ENCODE data around the gene PPM1H. TPM values are rescaled to one million over a fixed set of nuclear protein-coding genes. Genes with fewer than 3 reads are reported as not detected.
A peak's percentile ranks its signal among the peaks of the same experiment; 100 is the strongest.

The PPM1H gene
- total RNA-seq, 2 donors from 2014 or later: 27.0 to 46.9 TPM

- WGBS: 70% methylated on average over 6 of the region's 6 CpGs
- intact Hi-C loops (cut with DNase I): no loop called here
- H3K4me1 ChIP-seq (replicated peaks): no peaks in the 10 kb centered on the region
Observed at GRCh38 chr12:62915204-62915529, 19.8 kb downstream of the PPM1H start.

GRCh38 chr12:62914443-62915203 lies 20.3 kb downstream of the PPM1H start:
- Histone ChIP-seq H3K36me3 (no peaks in the 10 kb centered on the region), H3K27ac (peak overlapping the region in 1 of 2 donors; percentile 52), H3K4me3 (no peak overlapping the region), H3K4me1 (replicated peaks) (no peaks in the 10 kb centered on the region), H3K27me3 (replicated peaks; ENCODE audit: insufficient read depth) (no peaks in the 10 kb centered on the region), H3K9me3 (no peaks in the 10 kb centered on the region)
- no peak for DNase-seq (ENCODE audit: low spot score)
- intact Hi-C loops (cut with DNase I): no loop called here
- no peak for TF ChIP-seq POLR2AphosphoS5 (IDR thresholded peaks at IDR 0.05)
- no peak for TF ChIP-seq CTCF (IDR thresholded peaks at IDR 0.05)
- no peak for TF ChIP-seq POLR2A (IDR thresholded peaks at IDR 0.05)
- WGBS: 76% methylated on average over 7 of the region's 7 CpGs

More at GRCh38 chr12:62915204-62915529, 19.8 kb downstream of the PPM1H start:
- no peak overlapping the region for H3K4me3 ChIP-seq
- no peak for DNase-seq (ENCODE audit: low spot score)
- no peaks in the 10 kb centered on the region for H3K9me3 ChIP-seq
- no peaks in the 10 kb centered on the region for H3K36me3 ChIP-seq
- TF ChIP-seq POLR2A (IDR thresholded peaks at IDR 0.05) (no peak), CTCF (IDR thresholded peaks at IDR 0.05) (no peak), POLR2AphosphoS5 (IDR thresholded peaks at IDR 0.05) (no peak)
- H3K27ac ChIP-seq: peak overlapping the region in 1 of 2 donors; percentile 10
- no peaks in the 10 kb centered on the region for H3K27me3 ChIP-seq (replicated peaks; ENCODE audit: insufficient read depth)

DNA sequence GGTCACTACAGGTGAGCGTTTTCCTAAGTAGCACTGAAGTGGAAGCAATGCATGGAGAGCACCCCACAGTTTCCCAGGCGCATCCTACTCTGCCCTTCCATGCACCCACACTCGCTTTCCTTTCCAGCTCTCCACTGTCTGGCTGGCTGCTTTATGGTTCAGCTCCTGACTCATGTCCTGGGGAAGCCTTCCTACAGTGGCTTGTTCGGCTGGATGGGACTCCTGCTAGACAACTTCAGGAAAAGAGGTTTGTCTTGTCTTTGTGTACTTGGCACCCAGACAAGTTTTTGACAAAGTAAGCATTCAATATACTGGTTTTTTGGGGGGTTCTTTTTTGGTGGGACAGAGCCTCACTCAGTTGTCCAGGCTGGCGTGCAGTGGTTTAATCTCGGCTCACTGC lies 21.6 kb downstream of the PPM1H start:
- no peak overlapping the region for H3K4me3 ChIP-seq
- H3K27ac ChIP-seq: peak overlapping the region in 1 of 2 donors; percentile 70
- no peaks in the 10 kb centered on the region for H3K36me3 ChIP-seq
- peak; percentile 56 for DNase-seq (ENCODE audit: low spot score)
- WGBS: 94% methylated on average over 6 of the region's 6 CpGs
- peak; percentile 69 for TF ChIP-seq POLR2AphosphoS5 (IDR thresholded peaks at IDR 0.05)
- no peak for TF ChIP-seq POLR2A (IDR thresholded peaks at IDR 0.05)
- no peak for TF ChIP-seq CTCF (IDR thresholded peaks at IDR 0.05)
- H3K9me3 ChIP-seq: no peaks in the 10 kb centered on the region
- no peaks in the 10 kb centered on the region for H3K27me3 ChIP-seq (replicated peaks; ENCODE audit: insufficient read depth)
- intact Hi-C loops (cut with DNase I): no loop called here
- no peaks in the 10 kb centered on the region for H3K4me1 ChIP-seq (replicated peaks)

GRCh38 chr12:62912644-62913043 lies 22.3 kb downstream of the PPM1H start:
- intact Hi-C loops (cut with DNase I): no loop called here
- DNase-seq (ENCODE audit: low spot score): peak; percentile 34

More at GRCh38 chr12:62912644-62913043, 22.3 kb downstream of the PPM1H start:
- Histone ChIP-seq H3K9me3 (no peaks in the 10 kb centered on the region), H3K27me3 (replicated peaks; ENCODE audit: insufficient read depth) (no peaks in the 10 kb centered on the region), H3K27ac (peak overlapping the region; percentile 10 to 70), H3K36me3 (no peaks in the 10 kb centered on the region), H3K4me1 (replicated peaks) (no peaks in the 10 kb centered on the region), H3K4me3 (no peak overlapping the region)
- WGBS: 35% methylated on average over 4 of the region's 4 CpGs
- TF ChIP-seq POLR2AphosphoS5 (IDR thresholded peaks at IDR 0.05) (peak; percentile 61), POLR2A (IDR thresholded peaks at IDR 0.05) (no peak), CTCF (IDR thresholded peaks at IDR 0.05) (no peak)

Measured in prostate gland (tissue), 2 donors.